SH-SY5Y (cell line): ENCODE measurements around the gene LYSMD4.

Experiments
- GATA2 ChIP-seq: IDR thresholded peaks from 2 replicates; pipeline ENCODE4 v1.6.1; 2011; ENCODE audit warnings: mild to moderate bottlenecking, low read depth, low read length
- GATA3 ChIP-seq: IDR thresholded peaks from 2 replicates; pipeline ENCODE4 v1.6.1; 2011; ENCODE audit warnings: low read depth, mild to moderate bottlenecking, low read length, moderate library complexity

- no peak for TF ChIP-seq GATA2
- TF ChIP-seq GATA3, result no peak
These were observed 14.1 kb downstream of the LYSMD4 start for GRCh38 chr15:99719096-99719541.
